ENCODE data around the gene ARFRP1.

The ARFRP1 gene

DNA sequence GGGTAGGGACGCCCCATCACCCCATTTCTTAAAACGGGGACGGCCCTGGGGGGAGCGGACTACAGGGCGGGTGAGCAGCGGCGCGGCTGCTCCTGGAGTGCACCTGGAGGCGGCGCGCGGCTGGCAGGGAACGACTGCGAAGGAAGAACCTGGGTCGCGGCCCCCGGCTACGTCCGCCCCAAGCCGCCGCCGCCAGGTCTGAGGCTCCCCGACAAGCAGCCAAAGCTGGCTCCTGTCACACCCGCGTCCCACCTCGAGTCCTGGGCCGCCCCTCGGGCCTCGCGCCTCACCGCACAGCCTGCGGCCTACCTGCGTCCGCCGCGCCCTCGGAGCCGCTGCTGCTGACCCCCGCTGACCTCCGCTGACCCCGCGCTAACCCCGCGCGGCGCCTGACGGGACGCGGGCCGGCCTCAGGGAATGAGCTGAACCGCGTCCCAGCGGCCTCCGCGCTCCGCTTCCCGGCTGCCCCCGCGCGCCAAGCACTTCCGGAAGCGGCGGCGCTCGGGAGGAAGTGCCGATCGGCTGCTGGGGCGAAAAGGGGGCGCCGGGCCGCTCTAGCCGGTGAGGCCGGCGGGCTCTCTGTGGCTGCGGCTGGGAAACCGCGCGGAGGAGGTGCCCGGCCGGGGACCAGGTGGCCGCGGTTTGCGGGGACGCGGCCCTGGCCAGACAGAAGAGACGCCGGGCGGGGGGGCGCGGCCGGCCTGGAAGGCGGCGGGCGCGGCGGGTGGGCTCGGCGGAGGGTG, at the start of gene ARFRP1, which contains the start of gene ZGPAT:
ARFRP1 (minus strand) TSS at position 419 of the 743 bp plus-strand sequence. CDS start 885 bp downstream, outside the sequence.
ZGPAT (plus strand) TSS at position 482 of the 743 bp plus-strand sequence. CDS start 542 bp downstream, outside the sequence.
- DNase-seq = peak; percentile 82

GRCh38 chr20:63756648-63756991, 48.8 kb upstream of the ARFRP1 start:
- no peak for DNase-seq

- DNase-seq = no peak
Observed at GRCh38 chr20:63755933-63756647, 48.3 kb upstream of the ARFRP1 start.

GRCh38 chr20:63754008-63754407, 46.2 kb upstream of the ARFRP1 start:
- DNase-seq = no peak

- DNase-seq = no peak
Observed at GRCh38 chr20:63753381-63753780, 45.6 kb upstream of the ARFRP1 start.

- no peak for DNase-seq
Observed at GRCh38 chr20:63752411-63753101, 44.8 kb upstream of the ARFRP1 start.

DNA sequence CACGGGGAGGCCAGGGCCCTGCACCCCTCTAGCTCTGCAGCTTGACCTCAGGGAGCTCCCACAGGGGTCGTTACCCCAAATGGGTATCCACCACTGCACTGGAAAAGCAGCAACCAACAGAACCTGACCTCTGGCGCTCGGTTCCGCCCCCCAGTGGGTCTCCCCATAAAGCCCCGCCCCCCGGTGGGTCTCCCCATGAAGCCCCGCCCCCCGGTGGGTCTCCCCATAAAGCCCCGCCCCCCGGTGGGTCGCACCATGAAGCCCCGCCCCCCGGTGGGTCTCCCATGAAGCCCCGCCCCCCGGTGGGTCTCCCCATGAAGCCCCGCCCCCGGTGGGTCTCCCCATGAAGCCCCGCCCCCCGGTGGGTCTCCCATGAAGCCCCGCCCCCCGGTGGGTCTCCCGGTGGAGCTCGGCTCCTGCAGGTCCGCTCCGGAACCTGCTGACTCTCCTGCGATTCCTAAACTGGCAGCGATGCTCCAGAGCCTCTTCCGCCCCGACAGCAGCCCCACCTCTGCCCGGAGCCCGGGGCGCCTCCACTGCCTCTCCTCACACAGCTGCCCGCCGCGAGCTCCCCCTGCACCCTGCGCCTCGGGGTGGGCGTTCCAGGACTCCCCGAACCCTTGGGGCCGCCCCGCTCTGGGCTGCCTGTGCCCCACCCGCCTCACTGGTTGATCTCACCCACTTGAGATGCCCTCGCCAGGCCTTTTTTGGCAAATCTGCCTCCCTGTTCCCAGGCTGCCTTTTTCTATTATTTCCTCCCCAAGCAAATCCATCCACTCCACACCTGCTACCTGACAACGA, 43.9 kb upstream of the ARFRP1 start:
- DNase-seq = peak; percentile 57

GRCh38 chr20:63750807-63751470, 43.2 kb upstream of the ARFRP1 start:
- DNase-seq = no peak

- no peak for DNase-seq
Observed at GRCh38 chr20:63749597-63750508, 42.1 kb upstream of the ARFRP1 start.

GRCh38 chr20:63748934-63749270, 41.1 kb upstream of the ARFRP1 start:
- DNase-seq = no peak

GRCh38 chr20:63748070-63748933, 40.5 kb upstream of the ARFRP1 start:
- no peak for DNase-seq

DNA sequence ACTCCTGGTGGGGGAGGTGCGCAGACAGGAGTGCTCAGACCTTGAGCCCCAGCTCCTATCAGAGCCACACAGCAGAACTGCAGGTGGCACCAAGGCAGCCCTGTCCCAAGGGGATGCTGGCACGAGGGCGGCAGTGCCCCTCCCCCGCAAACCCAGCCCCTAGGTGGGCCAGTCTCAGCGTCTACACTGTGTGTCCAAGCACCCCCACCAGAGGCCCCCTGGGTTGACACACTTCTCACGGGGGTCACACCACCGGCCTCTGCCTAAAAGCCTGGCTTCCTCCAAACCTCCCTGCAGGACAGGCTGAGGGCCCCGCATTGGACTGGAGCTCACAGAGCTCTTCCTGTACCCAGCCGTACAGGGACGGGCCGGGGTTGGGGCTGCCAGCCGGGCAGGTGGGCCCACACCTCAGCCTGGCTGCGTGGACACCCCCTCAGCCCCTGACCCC, 39.9 kb upstream of the ARFRP1 start:
- DNase-seq = no peak

DNA sequence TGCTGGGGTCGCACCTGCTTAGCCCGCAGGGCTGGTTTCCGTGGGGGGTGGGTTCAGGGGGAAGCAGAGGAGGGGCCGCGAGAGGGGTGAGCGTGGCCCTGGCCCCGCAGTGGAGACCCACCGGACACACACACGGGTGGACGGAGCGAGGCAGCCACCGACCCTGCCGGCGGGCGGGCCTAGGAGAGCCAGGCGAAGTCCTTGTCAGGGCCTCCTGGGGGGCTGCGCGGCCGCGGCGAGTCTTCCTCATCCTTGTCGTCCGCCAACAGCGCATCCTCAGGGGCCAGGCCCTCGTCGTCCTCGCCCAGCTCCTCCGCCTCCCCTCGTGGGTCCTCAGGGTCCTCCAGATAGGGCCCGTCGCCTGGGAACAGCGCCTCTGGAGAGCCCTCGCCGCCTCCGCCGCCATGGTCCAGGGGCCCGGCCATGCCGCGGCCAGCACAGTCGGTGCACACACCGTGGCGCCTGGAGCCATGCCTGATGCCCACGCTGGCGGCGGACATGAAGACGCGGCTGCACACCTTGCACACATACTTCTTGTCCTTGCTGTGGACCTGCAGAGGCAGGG, 39.1 kb upstream of the ARFRP1 start:
- DNase-seq = no peak

GRCh38 chr20:63745961-63746731, 38.4 kb upstream of the ARFRP1 start:
- no peak for DNase-seq

- DNase-seq = no peak
Observed at GRCh38 chr20:63745424-63745805, 37.6 kb upstream of the ARFRP1 start.

- DNase-seq = no peak
Observed at GRCh38 chr20:63744574-63745423, 37.0 kb upstream of the ARFRP1 start.

DNA sequence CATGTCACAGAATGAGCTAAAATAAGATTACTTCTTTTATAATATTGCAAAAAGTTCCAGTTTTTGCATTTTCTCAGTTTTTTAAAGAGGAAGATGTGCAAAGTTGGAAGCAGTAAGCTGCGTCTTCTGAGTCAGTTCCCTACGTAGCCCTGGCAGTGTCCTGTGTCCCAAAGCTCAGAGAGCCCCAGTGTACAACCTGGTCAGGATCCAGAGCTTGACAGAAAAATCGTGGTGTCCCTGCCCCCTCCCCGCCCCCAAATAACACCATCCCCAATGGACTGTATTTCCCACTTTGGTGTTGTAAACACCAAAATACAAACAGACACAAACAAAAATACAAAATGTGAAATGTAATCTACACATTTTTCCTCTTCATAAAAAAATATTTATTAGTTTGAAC, 36.4 kb upstream of the ARFRP1 start:
- no peak for DNase-seq
